MM.1S (cell line): Measurements from ENCODE around the gene PDE4C.
A peak's percentile ranks its signal among the peaks of the same experiment; 100 is the strongest.

Source experiments
- DNase-seq: peaks from one replicate; pipeline ENCODE4 v3.0.0-alpha.2; 2015
- H2AFZ ChIP-seq: fragments of 300-600 bp; sonication (generic); 2 replicates; pipeline ENCODE4 v1.6.0; 2016; ENCODE audit warnings: antibody characterized with exemption, low read length
- H3F3A ChIP-seq: fragments of 300-600 bp; sonication (generic); 2 replicates; pipeline ENCODE4 v1.6.1; 2016; ENCODE audit warnings: mild to moderate bottlenecking, antibody characterized with exemption, low read length, moderate library complexity, mixed read lengths; ENCODE audit not compliant: insufficient read depth
- H3K27ac ChIP-seq: fragments of 300-600 bp; sonication (generic); 2 replicates; pipeline ENCODE4 v1.5.1; 2016; ENCODE audit warnings: mild to moderate bottlenecking, low read length
- H3K27me3 ChIP-seq: fragments of 300-600 bp; sonication (generic); replicated peaks from 2 replicates; pipeline ENCODE4 v1.6.0; 2016; ENCODE audit warnings: low read length; ENCODE audit not compliant: insufficient read depth
- H3K36me3 ChIP-seq: fragments of 300-600 bp; sonication (generic); replicated peaks from 2 replicates; pipeline ENCODE4 v1.6.1; 2016; ENCODE audit warnings: mild to moderate bottlenecking, low read length, mixed read lengths; ENCODE audit not compliant: insufficient read depth
- H3K4me1 ChIP-seq: fragments of 300-600 bp; sonication (generic); 2 replicates; pipeline ENCODE4 v1.6.1; 2016; ENCODE audit warnings: low read length, mixed read lengths
- H3K4me2 ChIP-seq: fragments of 300-600 bp; sonication (generic); 2 replicates; pipeline ENCODE4 v1.6.0; 2016; ENCODE audit warnings: low read depth, low read length
- H3K4me3 ChIP-seq: fragments of 300-600 bp; sonication (generic); 2 replicates; pipeline ENCODE4 v1.5.1; 2016; ENCODE audit warnings: low read length, mixed read lengths
- H3K79me2 ChIP-seq: fragments of 300-600 bp; sonication (generic); 2 replicates; pipeline ENCODE4 v1.6.1; 2016; ENCODE audit warnings: mixed run types, low read length, mixed read lengths
- H3K9ac ChIP-seq: fragments of 300-600 bp; sonication (generic); 2 replicates; pipeline ENCODE4 v1.6.1; 2016; ENCODE audit warnings: low read length, mixed read lengths
- H3K9me2 ChIP-seq: fragments of 300-600 bp; sonication (generic); replicated peaks from 2 replicates; pipeline ENCODE4 v1.6.1; 2016; ENCODE audit warnings: mild to moderate bottlenecking, low read length, mixed read lengths; ENCODE audit not compliant: insufficient read depth
- H3K9me3 ChIP-seq: fragments of 300-600 bp; sonication (generic); replicated peaks from 2 replicates; pipeline ENCODE4 v1.6.1; 2016; ENCODE audit warnings: mild to moderate bottlenecking, low read length, mixed read lengths; ENCODE audit not compliant: insufficient read depth
- H4K20me1 ChIP-seq: fragments of 300-600 bp; sonication (generic); 2 replicates; pipeline ENCODE4 v1.6.1; 2016; ENCODE audit warnings: mild to moderate bottlenecking, low read length, moderate library complexity, mixed read lengths; ENCODE audit not compliant: insufficient read depth
- EZH2 ChIP-seq: fragments of 300-600 bp; sonication (generic); optimal IDR thresholded peaks from 2 replicates; pipeline ENCODE3; 2017; ENCODE audit warnings: low read depth, mild to moderate bottlenecking, antibody characterized with exemption, low read length, mixed read lengths
- EZH2phosphoT487 ChIP-seq: fragments of 300-600 bp; sonication (generic); IDR thresholded peaks from 2 replicates; pipeline ENCODE4 v1.6.1; 2018; ENCODE audit warnings: antibody characterized with exemption, low read length
- TF ChIP-seq, protein P1 (sequence below): fragments of 300-600 bp; sonication (generic); IDR thresholded peaks from 2 replicates; pipeline ENCODE4 v1.5.1; 2016; ENCODE audit warnings: antibody characterized with exemption, low read length, mixed read lengths

The PDE4C gene

GRCh38 chr19:18233224-18233825 lies 7.1 kb upstream of the PDE4C start:
- Histone ChIP-seq H3K27me3 (peaks cover 44% of the 10 kb centered on the region), H3K4me2 (no peak overlapping the region), H3K4me3 (no peak overlapping the region), H4K20me1 (no peaks in the 10 kb centered on the region), H3K79me2 (no peaks in the 10 kb centered on the region), H3K9me2 (no peaks in the 10 kb centered on the region), H3K36me3 (no peaks in the 10 kb centered on the region), H2AFZ (no peak overlapping the region), H3K27ac (no peak overlapping the region), H3F3A (no peaks in the 10 kb centered on the region), H3K9me3 (no peaks in the 10 kb centered on the region), H3K4me1 (no peaks in the 10 kb centered on the region), H3K9ac (no peak overlapping the region)
- no peak for TF ChIP-seq EZH2phosphoT487
- TF ChIP-seq, protein P1, sequence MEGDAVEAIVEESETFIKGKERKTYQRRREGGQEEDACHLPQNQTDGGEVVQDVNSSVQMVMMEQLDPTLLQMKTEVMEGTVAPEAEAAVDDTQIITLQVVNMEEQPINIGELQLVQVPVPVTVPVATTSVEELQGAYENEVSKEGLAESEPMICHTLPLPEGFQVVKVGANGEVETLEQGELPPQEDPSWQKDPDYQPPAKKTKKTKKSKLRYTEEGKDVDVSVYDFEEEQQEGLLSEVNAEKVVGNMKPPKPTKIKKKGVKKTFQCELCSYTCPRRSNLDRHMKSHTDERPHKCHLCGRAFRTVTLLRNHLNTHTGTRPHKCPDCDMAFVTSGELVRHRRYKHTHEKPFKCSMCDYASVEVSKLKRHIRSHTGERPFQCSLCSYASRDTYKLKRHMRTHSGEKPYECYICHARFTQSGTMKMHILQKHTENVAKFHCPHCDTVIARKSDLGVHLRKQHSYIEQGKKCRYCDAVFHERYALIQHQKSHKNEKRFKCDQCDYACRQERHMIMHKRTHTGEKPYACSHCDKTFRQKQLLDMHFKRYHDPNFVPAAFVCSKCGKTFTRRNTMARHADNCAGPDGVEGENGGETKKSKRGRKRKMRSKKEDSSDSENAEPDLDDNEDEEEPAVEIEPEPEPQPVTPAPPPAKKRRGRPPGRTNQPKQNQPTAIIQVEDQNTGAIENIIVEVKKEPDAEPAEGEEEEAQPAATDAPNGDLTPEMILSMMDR, result no peak
- no peak for TF ChIP-seq EZH2
- DNase-seq, result peak; percentile 48

DNA sequence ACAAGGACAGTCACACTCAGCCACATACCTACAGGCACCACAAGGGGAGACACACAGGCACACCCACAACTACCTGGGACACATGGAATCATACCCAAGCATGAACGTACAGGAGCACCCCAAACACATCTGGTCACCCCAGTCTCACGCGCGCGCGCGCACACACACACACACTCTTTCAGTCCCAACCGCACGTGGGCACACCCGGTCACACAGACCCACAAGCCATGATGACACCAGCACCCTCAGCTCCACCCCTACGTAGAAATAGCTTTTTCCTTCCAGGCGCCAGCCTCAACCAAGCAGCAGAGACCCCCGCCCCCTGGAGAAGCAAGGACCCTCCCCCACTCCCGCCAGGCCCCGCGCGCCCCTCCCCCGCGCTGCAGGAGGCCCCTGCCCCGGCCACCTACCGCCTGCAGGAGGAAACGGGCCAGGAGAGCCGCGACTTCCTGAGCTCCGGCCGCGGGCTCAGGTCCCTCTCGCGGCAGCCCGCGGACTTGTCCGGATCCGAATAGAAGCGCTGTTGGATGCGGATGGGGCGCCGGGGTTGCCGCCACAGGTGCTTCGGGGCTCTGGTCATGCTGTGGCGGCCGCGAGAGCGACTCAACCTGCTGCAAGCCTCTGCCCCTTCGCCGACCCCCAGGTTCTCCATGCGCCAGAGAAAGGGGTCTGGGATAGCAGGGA lies 6.4 kb upstream of the PDE4C start:
- no peaks in the 10 kb centered on the region for H3F3A ChIP-seq
- H3K27me3 ChIP-seq, result peaks cover 44% of the 10 kb centered on the region
- no peaks in the 10 kb centered on the region for H3K9me2 ChIP-seq
- no peak overlapping the region for H3K27ac ChIP-seq
- H3K79me2 ChIP-seq, result no peaks in the 10 kb centered on the region
- no peak overlapping the region for H2AFZ ChIP-seq
- H3K9ac ChIP-seq, result no peak overlapping the region
- H4K20me1 ChIP-seq, result no peaks in the 10 kb centered on the region
- H3K36me3 ChIP-seq, result no peaks in the 10 kb centered on the region
- H3K4me2 ChIP-seq, result no peak overlapping the region
- no peak for TF ChIP-seq EZH2
- TF ChIP-seq, protein P1, result no peak
- no peak for TF ChIP-seq EZH2phosphoT487
- DNase-seq, result no peak
- H3K4me3 ChIP-seq, result no peak overlapping the region
- H3K9me3 ChIP-seq, result no peaks in the 10 kb centered on the region
- no peaks in the 10 kb centered on the region for H3K4me1 ChIP-seq

GRCh38 chr19:18231775-18232174 lies 5.5 kb upstream of the PDE4C start:
- Histone ChIP-seq H3K9me3 (no peaks in the 10 kb centered on the region), H3K9me2 (no peaks in the 10 kb centered on the region), H3K27me3 (peaks cover 48% of the 10 kb centered on the region), H3K79me2 (no peaks in the 10 kb centered on the region), H2AFZ (no peak overlapping the region), H4K20me1 (no peaks in the 10 kb centered on the region), H3F3A (no peaks in the 10 kb centered on the region), H3K9ac (no peak overlapping the region), H3K4me1 (no peaks in the 10 kb centered on the region), H3K36me3 (no peaks in the 10 kb centered on the region), H3K4me2 (no peak overlapping the region), H3K27ac (no peak overlapping the region), H3K4me3 (no peak overlapping the region)
- TF ChIP-seq EZH2 (no peak), EZH2phosphoT487 (no peak)
- TF ChIP-seq, protein P1, result no peak
- DNase-seq, result no peak
